Osteoblast (primary cell): ENCODE results near the gene LPCAT3. TPM values are rescaled to one million over a fixed set of nuclear protein-coding genes. Genes with fewer than 3 reads are reported as not detected.

Experiments used
- DNase-seq: peaks from one replicate; pipeline ENCODE4 v3.0.0; 2011; ENCODE audit warnings: low spot score, mixed read lengths; ENCODE audit not compliant: insufficient read length; ENCODE audit errors: missing footprints
- H2AFZ ChIP-seq: 2 replicates; pipeline ENCODE4 v1.6.0; 2011; ENCODE audit warnings: mild to moderate bottlenecking, low read length
- H3K27ac ChIP-seq: 2 replicates; pipeline ENCODE4 v1.5.1; 2011; ENCODE audit warnings: mild to moderate bottlenecking, low read depth, low read length, moderate library complexity
- H3K27me3 ChIP-seq: 2 replicates; pipeline ENCODE4 v1.6.0; 2012; ENCODE audit warnings: mild to moderate bottlenecking, control low read depth, inconsistent platforms, low read length, moderate library complexity; ENCODE audit not compliant: insufficient read depth
- H3K36me3 ChIP-seq: 2 replicates; pipeline ENCODE4 v1.5.1; 2011; ENCODE audit warnings: mild to moderate bottlenecking, low read length, control low read depth, moderate library complexity; ENCODE audit not compliant: insufficient read depth
- H3K4me1 ChIP-seq: 2 replicates; pipeline ENCODE4 v1.5.1; 2011; ENCODE audit warnings: mild to moderate bottlenecking, low read length, control low read depth, moderate library complexity; ENCODE audit not compliant: insufficient read depth
- H3K4me2 ChIP-seq: 2 replicates; pipeline ENCODE4 v1.6.0; 2011; ENCODE audit warnings: mild to moderate bottlenecking, low read length; ENCODE audit not compliant: insufficient read depth
- H3K4me3 ChIP-seq: fragments of 200-600 bp; sonication (generic); 3 replicates; pipeline ENCODE4 v1.5.1; 2012; ENCODE audit warnings: mild to moderate bottlenecking, low read length, inconsistent platforms; ENCODE audit not compliant: insufficient read depth
- H3K79me2 ChIP-seq: 2 replicates; pipeline ENCODE4 v1.6.0; 2012; ENCODE audit warnings: mild to moderate bottlenecking, low read length, control low read depth, inconsistent platforms; ENCODE audit not compliant: insufficient read depth
- H3K9me3 ChIP-seq: 2 replicates; pipeline ENCODE4 v1.5.1; 2011; ENCODE audit warnings: low read depth, low read length, control low read depth
- H4K20me1 ChIP-seq: 2 replicates; pipeline ENCODE4 v1.6.0; 2012; ENCODE audit warnings: mild to moderate bottlenecking, low read length, control low read depth; ENCODE audit not compliant: insufficient read depth
- CTCF ChIP-seq: IDR thresholded peaks from 2 replicates; pipeline ENCODE4 v1.5.1; 2011; ENCODE audit warnings: mild to moderate bottlenecking, low read depth, low read length, moderate library complexity; ENCODE audit errors: extremely low read depth
- total RNA-seq: library from RNA; depleted of rRNA; stranded (reverse); fragments of >200 nt; gene quantifications from 2 replicates; pipeline ENCODE4 v1.2.3, GENCODE V29; 2012

Gene LPCAT3
- total RNA-seq, 1 donor, result 20.3 TPM

GRCh38 chr12:6982532-6982931, 35.7 kb downstream of the LPCAT3 start:
- Histone ChIP-seq H3K4me2 (no peak overlapping the region), H3K4me1 (no peaks in the 10 kb centered on the region), H3K27ac (no peak overlapping the region), H3K4me3 (no peak overlapping the region), H3K9me3 (no peaks in the 10 kb centered on the region), H3K79me2 (no peaks in the 10 kb centered on the region), H2AFZ (no peak overlapping the region), H4K20me1 (no peaks in the 10 kb centered on the region), H3K27me3 (no peaks in the 10 kb centered on the region), H3K36me3 (peaks cover 44% of the 10 kb centered on the region)
- no peak for DNase-seq
- TF ChIP-seq CTCF, result no peak

- DNase-seq, result no peak
- no peak for TF ChIP-seq CTCF
- H2AFZ ChIP-seq, result no peak overlapping the region
- no peaks in the 10 kb centered on the region for H3K79me2 ChIP-seq
- no peaks in the 10 kb centered on the region for H3K4me1 ChIP-seq
- H4K20me1 ChIP-seq, result no peaks in the 10 kb centered on the region
- no peak overlapping the region for H3K4me2 ChIP-seq
- H3K27me3 ChIP-seq, result no peaks in the 10 kb centered on the region
- no peaks in the 10 kb centered on the region for H3K9me3 ChIP-seq
- no peak overlapping the region for H3K4me3 ChIP-seq
- no peak overlapping the region for H3K27ac ChIP-seq
- peaks cover 52% of the 10 kb centered on the region for H3K36me3 ChIP-seq
These were observed 36.9 kb downstream of the LPCAT3 start for GRCh38 chr12:6981152-6982052.

GRCh38 chr12:6980740-6981139, 37.5 kb downstream of the LPCAT3 start:
- Histone ChIP-seq H4K20me1 (no peaks in the 10 kb centered on the region), H3K36me3 (peaks cover 56% of the 10 kb centered on the region), H3K79me2 (no peaks in the 10 kb centered on the region), H3K9me3 (no peaks in the 10 kb centered on the region), H3K4me1 (no peaks in the 10 kb centered on the region), H3K4me2 (no peak overlapping the region), H3K27ac (no peak overlapping the region), H2AFZ (no peak overlapping the region), H3K27me3 (no peaks in the 10 kb centered on the region), H3K4me3 (no peak overlapping the region)
- no peak for DNase-seq
- no peak for TF ChIP-seq CTCF

GRCh38 chr12:6980075-6980474, 38.2 kb downstream of the LPCAT3 start:
- no peak for TF ChIP-seq CTCF
- Histone ChIP-seq H3K27me3 (no peaks in the 10 kb centered on the region), H3K4me3 (no peak overlapping the region), H3K4me1 (no peaks in the 10 kb centered on the region), H4K20me1 (no peaks in the 10 kb centered on the region), H3K4me2 (no peak overlapping the region), H3K9me3 (no peaks in the 10 kb centered on the region), H3K27ac (no peak overlapping the region), H3K79me2 (no peaks in the 10 kb centered on the region), H3K36me3 (peaks cover 63% of the 10 kb centered on the region), H2AFZ (no peak overlapping the region)
- DNase-seq, result no peak
